Endodermal cell (in vitro differentiated cells): ENCODE data around the gene APPBP2. TPM values are rescaled to one million over a fixed set of nuclear protein-coding genes. Genes with fewer than 3 reads are reported as not detected.
A peak's percentile ranks its signal among the peaks of the same experiment; 100 is the strongest.

ENCODE experiments used
- DNase-seq: peaks from one replicate; pipeline ENCODE4 v3.0.0-alpha.2; 2017
- H3K27ac ChIP-seq: 2 replicates; pipeline ENCODE4 v1.5.1; 2013; ENCODE audit warnings: mild to moderate bottlenecking, low read depth, low read length, moderate library complexity
- H3K27me3 ChIP-seq: 2 replicates; pipeline ENCODE4 v1.6.1; 2013; ENCODE audit warnings: mild to moderate bottlenecking, low read length, moderate library complexity; ENCODE audit not compliant: insufficient read depth, control insufficient read depth, poor library complexity, severe bottlenecking
- H3K36me3 ChIP-seq: 2 replicates; pipeline ENCODE4 v1.7.0; 2013; ENCODE audit warnings: mild to moderate bottlenecking, low read length, moderate library complexity; ENCODE audit not compliant: control insufficient read depth, insufficient read depth
- H3K4me1 ChIP-seq: one replicate; pipeline ENCODE4 v1.7.0; 2013; ENCODE audit warnings: low read length; ENCODE audit not compliant: control insufficient read depth, insufficient read depth
- H3K4me3 ChIP-seq: 2 replicates; pipeline ENCODE4 v1.5.1; 2013; ENCODE audit warnings: mild to moderate bottlenecking, low read length, moderate library complexity
- H3K9ac ChIP-seq: 2 replicates; pipeline ENCODE4 v1.6.1; 2013; ENCODE audit warnings: mild to moderate bottlenecking, low read length, moderate library complexity; ENCODE audit not compliant: poor library complexity, severe bottlenecking; ENCODE audit errors: extremely low read depth
- H3K9me3 ChIP-seq: 2 replicates; pipeline ENCODE4 v1.6.1; 2013; ENCODE audit warnings: mild to moderate bottlenecking, low read length, moderate library complexity; ENCODE audit not compliant: control insufficient read depth
- H3K27ac Mint-ChIP-seq: 2 replicates; pipeline ENCODE4 v1.8.0; 2020; ENCODE audit warnings: mixed read lengths
- H3K27me3 Mint-ChIP-seq: 2 replicates; pipeline ENCODE4 v1.8.0; 2021; ENCODE audit warnings: mild to moderate bottlenecking, mixed read lengths; ENCODE audit not compliant: insufficient read depth
- H3K36me3 Mint-ChIP-seq: 2 replicates; pipeline ENCODE4 v1.8.0; 2020; ENCODE audit warnings: low read depth, mixed read lengths
- H3K4me1 Mint-ChIP-seq: 2 replicates; pipeline ENCODE4 v1.8.0; 2020; ENCODE audit warnings: mixed read lengths
- H3K4me3 Mint-ChIP-seq: 2 replicates; pipeline ENCODE4 v1.8.0; 2020; ENCODE audit warnings: mild to moderate bottlenecking, moderate library complexity, mixed read lengths
- H3K9me3 Mint-ChIP-seq: 2 replicates; pipeline ENCODE4 v1.8.0; 2020; ENCODE audit warnings: mild to moderate bottlenecking, mixed read lengths
- WGBS, 2 experiments: methylation state at CpG; one replicate each; pipeline versions ENCODE4 v1.1.5 to v1.1.7; 2013; ENCODE audit warnings: missing lambda C conversion rate in 2 of 2, mixed read lengths in 1 of 2; ENCODE audit not compliant: insufficient coverage in 1 of 2, insufficient read length in 1 of 2; 5-methylcytosine and 5-hydroxymethylcytosine counted together
- total RNA-seq, 2 donors: library from RNA; stranded (reverse); fragmentation: NEBNext Ultra II Directional in 1 of 2; extraction: Animal tissue kit (Norgen Biotek cat#: 25700) in 1 of 2; gene quantifications; 2 replicates in 1 of 2; 3 replicates in 1 of 2; pipeline ENCODE4 v1.2.1, GENCODE V29; 2021
- TF ChIP-seq, protein P1 (sequence below): fragments of 200-600 bp; sonication (generic); conservative IDR thresholded peaks from 2 replicates; pipeline ENCODE4 v1.5.0; 2021; ENCODE audit warnings: antibody characterized with exemption, mild to moderate bottlenecking

Gene APPBP2
- total RNA-seq, 2 donors from 2014 or later, result 25.3 to 28.1 TPM

GRCh38 chr17:60540460-60540859 lies 14.4 kb upstream of the APPBP2 start:
- TF ChIP-seq, protein P1, sequence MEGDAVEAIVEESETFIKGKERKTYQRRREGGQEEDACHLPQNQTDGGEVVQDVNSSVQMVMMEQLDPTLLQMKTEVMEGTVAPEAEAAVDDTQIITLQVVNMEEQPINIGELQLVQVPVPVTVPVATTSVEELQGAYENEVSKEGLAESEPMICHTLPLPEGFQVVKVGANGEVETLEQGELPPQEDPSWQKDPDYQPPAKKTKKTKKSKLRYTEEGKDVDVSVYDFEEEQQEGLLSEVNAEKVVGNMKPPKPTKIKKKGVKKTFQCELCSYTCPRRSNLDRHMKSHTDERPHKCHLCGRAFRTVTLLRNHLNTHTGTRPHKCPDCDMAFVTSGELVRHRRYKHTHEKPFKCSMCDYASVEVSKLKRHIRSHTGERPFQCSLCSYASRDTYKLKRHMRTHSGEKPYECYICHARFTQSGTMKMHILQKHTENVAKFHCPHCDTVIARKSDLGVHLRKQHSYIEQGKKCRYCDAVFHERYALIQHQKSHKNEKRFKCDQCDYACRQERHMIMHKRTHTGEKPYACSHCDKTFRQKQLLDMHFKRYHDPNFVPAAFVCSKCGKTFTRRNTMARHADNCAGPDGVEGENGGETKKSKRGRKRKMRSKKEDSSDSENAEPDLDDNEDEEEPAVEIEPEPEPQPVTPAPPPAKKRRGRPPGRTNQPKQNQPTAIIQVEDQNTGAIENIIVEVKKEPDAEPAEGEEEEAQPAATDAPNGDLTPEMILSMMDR, result no peak
- Histone ChIP-seq H3K4me3 (no peak overlapping the region), H3K9me3 (no peaks in the 10 kb centered on the region), H3K27me3 (no peaks in the 10 kb centered on the region), H3K9ac (no peak overlapping the region), H3K27ac (no peak overlapping the region), H3K36me3 (no peaks in the 10 kb centered on the region), H3K4me1 (no peaks in the 10 kb centered on the region)
- Mint-ChIP-seq H3K9me3 (no peaks in the 10 kb centered on the region), H3K27ac (no peak overlapping the region), H3K36me3 (no peaks in the 10 kb centered on the region), H3K4me1 (no peaks in the 10 kb centered on the region), H3K4me3 (no peak overlapping the region), H3K27me3 (no peaks in the 10 kb centered on the region)
- peak; percentile 13 for DNase-seq
- 88% methylated on average over 1 of the region's 1 CpG; no CpG with 5 or more reads in 1 of the 2 experiments for whole genome bisulfite sequencing, 2 experiments

GRCh38 chr17:60539807-60540206 lies 13.8 kb upstream of the APPBP2 start:
- Mint-ChIP-seq H3K4me3 (no peak overlapping the region), H3K4me1 (no peaks in the 10 kb centered on the region), H3K36me3 (no peaks in the 10 kb centered on the region), H3K27me3 (no peaks in the 10 kb centered on the region), H3K9me3 (no peaks in the 10 kb centered on the region), H3K27ac (no peak overlapping the region)
- no peaks in the 10 kb centered on the region for H3K9me3 ChIP-seq
- H3K4me3 ChIP-seq, result no peak overlapping the region
- no peaks in the 10 kb centered on the region for H3K27me3 ChIP-seq
- no peak overlapping the region for H3K27ac ChIP-seq
- 88 to 93% methylated on average over 2 of the region's 2 CpGs for WGBS, 2 experiments
- no peak overlapping the region for H3K9ac ChIP-seq
- no peaks in the 10 kb centered on the region for H3K4me1 ChIP-seq
- TF ChIP-seq, protein P1, result no peak
- DNase-seq, result peak; percentile 12
- H3K36me3 ChIP-seq, result no peaks in the 10 kb centered on the region

DNA sequence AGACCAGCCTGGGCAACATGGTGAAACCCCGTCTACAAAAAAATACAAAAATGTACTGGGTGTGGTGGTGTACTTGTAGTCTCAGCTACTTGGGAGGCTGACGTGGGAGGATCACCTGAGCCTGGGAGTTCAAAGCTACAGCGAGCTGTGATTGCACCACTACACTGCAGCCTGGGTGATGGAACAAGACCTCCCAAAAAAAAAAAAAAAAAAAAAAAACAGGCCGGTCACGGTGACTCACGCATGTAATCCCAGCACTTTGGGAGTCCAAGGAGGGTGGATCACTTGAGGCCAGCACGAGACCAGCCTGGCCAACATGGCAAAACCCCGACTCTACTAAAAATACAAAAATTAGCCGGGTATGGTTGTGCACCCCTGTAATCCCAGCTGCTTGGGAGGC lies 12.7 kb upstream of the APPBP2 start:
- Mint-ChIP-seq H3K4me3 (no peak overlapping the region), H3K27ac (no peak overlapping the region), H3K36me3 (no peaks in the 10 kb centered on the region), H3K4me1 (no peaks in the 10 kb centered on the region), H3K27me3 (no peaks in the 10 kb centered on the region), H3K9me3 (no peaks in the 10 kb centered on the region)
- H3K27me3 ChIP-seq, result no peaks in the 10 kb centered on the region
- TF ChIP-seq, protein P1, result no peak
- H3K4me1 ChIP-seq, result no peaks in the 10 kb centered on the region
- no peak overlapping the region for H3K27ac ChIP-seq
- peak; percentile 32 for DNase-seq
- H3K9ac ChIP-seq, result no peak overlapping the region
- no peaks in the 10 kb centered on the region for H3K9me3 ChIP-seq
- H3K4me3 ChIP-seq, result no peak overlapping the region
- 90 to 94% methylated on average over 3 to 9 of the region's 9 CpGs for WGBS, 2 experiments
- H3K36me3 ChIP-seq, result no peaks in the 10 kb centered on the region
